Measurements from ENCODE around the gene PBX1. TPM values are rescaled to one million over a fixed set of nuclear protein-coding genes. Genes with fewer than 3 reads are reported as not detected.

The PBX1 gene
- total and polyA plus RNA-seq, 3 experiments from 2014 or later: 0.05 to 0.16 (median 0.13) TPM

DNA sequence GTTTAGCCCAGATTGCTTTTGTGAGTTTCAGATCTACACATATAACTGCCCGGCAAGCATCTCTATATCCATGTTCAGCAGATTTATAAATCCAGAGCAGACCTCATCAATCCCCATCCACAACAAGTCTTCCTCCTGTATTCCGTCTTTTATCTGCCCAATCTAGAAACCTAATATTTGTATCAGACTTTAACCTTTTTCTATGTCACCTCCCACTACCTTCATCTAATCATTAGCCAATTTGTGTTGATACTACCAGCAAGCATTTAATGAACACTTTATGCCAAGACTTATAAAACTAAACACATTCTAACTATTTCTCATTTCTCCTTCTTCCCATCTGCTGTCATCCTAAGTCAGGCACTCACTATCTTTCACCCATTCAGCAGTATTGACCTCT, 135.5 kb downstream of the PBX1 start:
- Mint-ChIP-seq H3K27ac (no peak overlapping the region), H3K4me3 (no peak overlapping the region), H3K36me3 (no peaks in the 10 kb centered on the region), H3K4me1 (no peaks in the 10 kb centered on the region), H3K9me3 (peaks cover 0 to 3% (median 0%) of the 10 kb centered on the region in 5 donors), H3K27me3 (no peaks in the 10 kb centered on the region)
- H3K4me1 ChIP-seq (ENCODE audit: insufficient read depth, low read length): no peaks in the 10 kb centered on the region
- no peak overlapping the region for H3K4me3 ChIP-seq (ENCODE audit: low read length)
- DNase-seq: no peak
- H3K27me3 ChIP-seq (ENCODE audit: insufficient read depth, low read length, poor library complexity, severe bottlenecking): no peaks in the 10 kb centered on the region
- ChIA-PET CTCF (no interaction called here), POLR2A (no interaction called here)
- H3K36me3 ChIP-seq (ENCODE audit: insufficient read depth, low read length): no peaks in the 10 kb centered on the region
- no peak overlapping the region for H3K27ac ChIP-seq (ENCODE audit: low read depth, low read length)
- no peaks in the 10 kb centered on the region for H3K9me3 ChIP-seq (ENCODE audit: low read length)

DNA sequence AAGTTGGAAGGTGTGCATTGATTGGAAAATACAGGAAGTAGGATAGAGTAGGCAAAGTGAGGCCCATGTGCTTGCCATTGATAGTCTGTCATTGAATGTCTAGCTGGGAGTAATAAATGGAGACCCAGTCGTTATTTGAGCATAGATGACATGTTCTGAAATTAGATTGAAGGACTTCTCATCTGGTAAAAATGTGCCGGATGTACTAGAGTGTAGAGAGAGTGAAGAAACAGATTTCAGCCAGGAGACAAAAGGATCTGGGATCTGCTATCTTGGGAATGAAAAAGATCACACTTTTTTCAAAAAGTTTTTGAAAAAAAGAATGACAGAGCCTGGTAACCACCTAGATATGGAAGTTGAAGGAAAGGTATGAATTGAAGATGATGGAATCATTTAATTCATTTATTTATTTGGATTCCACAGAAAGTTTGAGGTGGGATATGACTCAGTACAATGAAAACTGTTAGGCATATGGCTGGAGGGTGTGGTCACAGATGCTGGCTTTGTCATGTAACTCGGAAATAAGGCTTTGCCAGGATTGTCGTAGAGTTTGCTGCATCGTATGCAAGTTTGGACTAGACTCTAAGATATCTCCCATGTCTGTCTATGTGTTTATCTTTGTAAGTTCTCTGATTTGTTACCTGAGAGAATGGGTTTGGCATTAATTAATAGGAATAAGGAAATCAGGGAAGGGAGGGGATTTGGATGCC, 137.1 kb downstream of the PBX1 start:
- Histone ChIP-seq H3K4me1 (ENCODE audit: insufficient read depth, low read length) (no peaks in the 10 kb centered on the region), H3K36me3 (ENCODE audit: insufficient read depth, low read length) (no peaks in the 10 kb centered on the region), H3K9me3 (ENCODE audit: low read length) (no peaks in the 10 kb centered on the region), H3K27me3 (ENCODE audit: insufficient read depth, low read length, poor library complexity, severe bottlenecking) (no peaks in the 10 kb centered on the region), H3K27ac (ENCODE audit: low read depth, low read length) (no peak overlapping the region), H3K4me3 (ENCODE audit: low read length) (no peak overlapping the region)
- H3K27ac Mint-ChIP-seq: no peak overlapping the region
- CTCF ChIA-PET: no interaction called here
- no peak for DNase-seq
- no peaks in the 10 kb centered on the region for H3K4me1 Mint-ChIP-seq
- H3K4me3 Mint-ChIP-seq: no peak overlapping the region
- H3K27me3 Mint-ChIP-seq: no peaks in the 10 kb centered on the region
- no peaks in the 10 kb centered on the region for H3K36me3 Mint-ChIP-seq
- H3K9me3 Mint-ChIP-seq: peaks cover 0 to 4% (median 2%) of the 10 kb centered on the region in 5 donors
- POLR2A ChIA-PET: no interaction called here

DNA sequence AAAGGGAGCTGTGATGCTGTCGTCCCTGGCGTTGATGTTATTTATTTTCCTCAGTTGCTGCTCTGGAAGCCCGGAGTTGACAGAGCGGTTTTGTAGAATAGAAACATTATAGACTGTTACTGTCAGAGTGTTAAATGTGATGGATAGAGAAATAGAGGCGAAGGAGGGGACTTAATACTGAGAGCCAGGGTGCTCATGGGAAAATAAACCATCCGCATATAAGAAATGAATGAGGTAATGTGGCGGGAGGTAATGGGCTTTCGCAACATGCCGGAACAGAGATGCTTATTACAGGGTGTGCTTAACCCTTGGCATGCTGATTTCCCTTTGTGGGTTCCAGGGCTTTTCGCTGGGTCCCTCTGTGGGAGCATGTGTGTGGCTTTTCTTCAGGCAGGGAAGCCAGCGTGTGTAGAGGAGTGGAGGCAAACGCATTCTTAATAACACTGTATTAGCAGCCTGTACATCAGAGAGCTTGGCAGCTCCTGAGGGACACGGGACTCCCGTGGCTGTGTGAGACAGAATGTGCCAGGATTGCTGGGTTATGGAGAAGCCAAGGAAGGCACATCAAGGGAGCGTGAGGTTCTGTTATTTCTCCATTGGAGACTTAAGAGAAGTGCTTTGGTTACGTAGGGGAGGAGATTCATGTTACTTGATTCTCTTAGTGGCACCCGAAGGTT, 141.0 kb downstream of the PBX1 start:
- Mint-ChIP-seq H3K27ac (no peak overlapping the region), H3K27me3 (no peaks in the 10 kb centered on the region), H3K4me3 (no peak overlapping the region), H3K4me1 (no peaks in the 10 kb centered on the region), H3K36me3 (no peaks in the 10 kb centered on the region), H3K9me3 (peaks cover 0 to 4% (median 0%) of the 10 kb centered on the region in 5 donors)
- Histone ChIP-seq H3K4me1 (ENCODE audit: insufficient read depth, low read length) (no peaks in the 10 kb centered on the region), H3K27me3 (ENCODE audit: insufficient read depth, low read length, poor library complexity, severe bottlenecking) (no peaks in the 10 kb centered on the region), H3K27ac (ENCODE audit: low read depth, low read length) (no peak overlapping the region), H3K9me3 (ENCODE audit: low read length) (no peaks in the 10 kb centered on the region), H3K36me3 (ENCODE audit: insufficient read depth, low read length) (no peaks in the 10 kb centered on the region), H3K4me3 (ENCODE audit: low read length) (no peak overlapping the region)
- ChIA-PET CTCF (no interaction called here), POLR2A (no interaction called here)
- DNase-seq: no peak

DNA sequence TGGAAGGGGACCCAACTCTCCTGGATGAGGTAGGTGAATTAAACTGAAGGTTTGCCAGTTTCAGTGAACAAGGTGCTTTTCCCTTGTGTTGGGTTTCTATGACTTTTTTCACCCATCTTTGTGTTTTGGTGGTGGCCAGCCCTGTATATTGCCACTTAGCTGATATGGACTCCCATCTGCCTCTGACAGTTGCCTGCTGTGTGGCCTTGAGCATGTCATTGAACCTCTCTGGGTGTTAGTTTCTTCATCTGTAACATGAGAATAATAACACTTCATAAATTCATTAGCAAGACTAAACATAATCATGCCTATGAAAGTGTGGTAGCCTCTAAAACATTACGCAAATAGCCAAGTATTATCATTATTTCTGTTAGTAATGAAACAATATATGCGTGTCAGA, 141.7 kb downstream of the PBX1 start:
- Mint-ChIP-seq H3K4me1 (no peaks in the 10 kb centered on the region), H3K4me3 (no peak overlapping the region), H3K9me3 (peaks cover 0 to 4% (median 0%) of the 10 kb centered on the region in 5 donors), H3K36me3 (no peaks in the 10 kb centered on the region), H3K27me3 (no peaks in the 10 kb centered on the region), H3K27ac (no peak overlapping the region)
- DNase-seq: no peak
- ChIA-PET CTCF (no interaction called here), POLR2A (no interaction called here)
- Histone ChIP-seq H3K4me3 (ENCODE audit: low read length) (no peak overlapping the region), H3K27ac (ENCODE audit: low read depth, low read length) (no peak overlapping the region), H3K27me3 (ENCODE audit: insufficient read depth, low read length, poor library complexity, severe bottlenecking) (no peaks in the 10 kb centered on the region), H3K36me3 (ENCODE audit: insufficient read depth, low read length) (no peaks in the 10 kb centered on the region), H3K9me3 (ENCODE audit: low read length) (no peaks in the 10 kb centered on the region), H3K4me1 (ENCODE audit: insufficient read depth, low read length) (no peaks in the 10 kb centered on the region)

DNA sequence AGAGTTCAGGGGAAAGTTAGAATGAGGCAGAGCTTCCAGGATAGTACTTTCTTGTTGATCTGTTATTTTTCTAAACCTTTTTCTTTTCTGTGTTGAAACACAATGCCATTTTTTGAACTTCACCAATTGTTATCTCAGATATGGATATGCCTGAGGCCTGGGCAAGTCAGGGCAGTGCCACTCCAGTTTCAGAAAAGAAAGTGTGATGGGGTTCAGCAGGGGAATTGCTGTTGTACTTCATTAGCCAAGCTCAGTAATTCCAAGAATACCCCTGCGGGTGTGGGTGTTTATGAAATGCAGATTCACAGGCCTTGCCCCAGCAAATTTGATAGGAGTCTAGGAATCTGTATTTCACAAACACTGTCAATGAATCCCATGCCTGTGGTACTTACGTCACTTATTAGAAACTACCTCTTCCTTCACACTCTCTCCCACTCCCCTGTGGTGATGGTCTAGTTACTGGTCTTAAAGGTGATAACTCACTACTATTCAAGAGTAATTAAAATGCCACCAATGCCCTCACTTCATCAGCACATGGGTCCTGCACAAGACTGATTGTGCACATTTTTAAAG, 142.3 kb downstream of the PBX1 start:
- ChIA-PET POLR2A (no interaction called here), CTCF (no interaction called here)
- Histone ChIP-seq H3K27me3 (ENCODE audit: insufficient read depth, low read length, poor library complexity, severe bottlenecking) (no peaks in the 10 kb centered on the region), H3K4me3 (ENCODE audit: low read length) (no peak overlapping the region), H3K9me3 (ENCODE audit: low read length) (no peaks in the 10 kb centered on the region), H3K36me3 (ENCODE audit: insufficient read depth, low read length) (no peaks in the 10 kb centered on the region), H3K4me1 (ENCODE audit: insufficient read depth, low read length) (no peaks in the 10 kb centered on the region), H3K27ac (ENCODE audit: low read depth, low read length) (no peak overlapping the region)
- no peaks in the 10 kb centered on the region for H3K36me3 Mint-ChIP-seq
- no peak overlapping the region for H3K4me3 Mint-ChIP-seq
- H3K27ac Mint-ChIP-seq: no peak overlapping the region
- peaks cover 0 to 4% (median 0%) of the 10 kb centered on the region in 5 donors for H3K9me3 Mint-ChIP-seq
- no peaks in the 10 kb centered on the region for H3K4me1 Mint-ChIP-seq
- DNase-seq: no peak
- no peaks in the 10 kb centered on the region for H3K27me3 Mint-ChIP-seq

DNA sequence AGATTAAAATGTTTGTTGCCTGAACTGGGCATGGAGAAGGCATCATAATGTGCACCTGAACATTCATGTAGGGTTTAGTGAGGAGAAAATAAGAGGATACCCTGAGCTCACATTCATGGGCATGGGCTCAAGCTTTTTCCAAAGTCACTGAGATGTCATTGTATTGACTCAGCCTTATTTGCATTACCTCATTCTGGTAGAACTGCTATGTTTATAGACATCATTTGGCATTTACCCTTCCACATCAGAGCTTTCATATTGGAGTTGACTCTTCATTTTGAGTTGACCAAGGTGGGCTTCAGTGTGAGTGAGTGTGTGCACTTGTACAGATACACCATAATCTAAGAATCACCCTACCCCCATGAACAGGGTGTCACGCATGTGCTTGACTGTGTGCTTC, 143.2 kb downstream of the PBX1 start:
- H3K27me3 ChIP-seq (ENCODE audit: insufficient read depth, low read length, poor library complexity, severe bottlenecking): no peaks in the 10 kb centered on the region
- H3K36me3 ChIP-seq (ENCODE audit: insufficient read depth, low read length): no peaks in the 10 kb centered on the region
- no peaks in the 10 kb centered on the region for H3K27me3 Mint-ChIP-seq
- H3K4me1 Mint-ChIP-seq: no peaks in the 10 kb centered on the region
- no peak overlapping the region for H3K27ac Mint-ChIP-seq
- no peak overlapping the region for H3K4me3 Mint-ChIP-seq
- no peaks in the 10 kb centered on the region for H3K4me1 ChIP-seq (ENCODE audit: insufficient read depth, low read length)
- H3K9me3 Mint-ChIP-seq: peaks cover 0 to 4% (median 0%) of the 10 kb centered on the region in 5 donors
- POLR2A ChIA-PET: no interaction called here
- DNase-seq: no peak
- no peaks in the 10 kb centered on the region for H3K9me3 ChIP-seq (ENCODE audit: low read length)
- no peaks in the 10 kb centered on the region for H3K36me3 Mint-ChIP-seq
- CTCF ChIA-PET: no interaction called here
- H3K4me3 ChIP-seq (ENCODE audit: low read length): no peak overlapping the region
- no peak overlapping the region for H3K27ac ChIP-seq (ENCODE audit: low read depth, low read length)

DNA sequence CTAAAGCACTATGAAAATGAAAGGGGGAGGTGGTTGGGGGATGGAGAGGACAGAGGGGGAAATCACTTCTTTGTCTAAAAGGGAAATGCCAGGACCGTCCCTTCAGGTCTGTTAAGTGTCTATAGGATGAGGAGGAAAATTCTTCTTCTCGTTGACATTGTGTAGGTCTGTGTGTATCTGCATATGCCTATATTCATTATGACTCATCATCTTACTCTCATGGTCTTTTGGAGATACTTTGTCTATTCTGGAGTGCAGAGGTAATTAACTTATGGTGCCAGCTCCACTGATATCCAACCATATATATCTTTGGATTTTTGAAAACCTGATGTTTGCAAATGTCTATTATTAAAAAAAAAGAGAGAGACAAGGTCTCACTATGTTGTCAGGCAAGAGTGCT, 143.7 kb downstream of the PBX1 start:
- Mint-ChIP-seq H3K36me3 (no peaks in the 10 kb centered on the region), H3K27ac (no peak overlapping the region), H3K4me3 (no peak overlapping the region), H3K27me3 (peaks cover 0 to 1% of the 10 kb centered on the region in 2 donors), H3K4me1 (no peaks in the 10 kb centered on the region), H3K9me3 (peaks cover 0 to 4% (median 0%) of the 10 kb centered on the region in 5 donors)
- DNase-seq: no peak
- Histone ChIP-seq H3K27me3 (ENCODE audit: insufficient read depth, low read length, poor library complexity, severe bottlenecking) (no peaks in the 10 kb centered on the region), H3K4me1 (ENCODE audit: insufficient read depth, low read length) (no peaks in the 10 kb centered on the region), H3K9me3 (ENCODE audit: low read length) (no peaks in the 10 kb centered on the region), H3K27ac (ENCODE audit: low read depth, low read length) (no peak overlapping the region), H3K36me3 (ENCODE audit: insufficient read depth, low read length) (no peaks in the 10 kb centered on the region), H3K4me3 (ENCODE audit: low read length) (no peak overlapping the region)
- ChIA-PET POLR2A (no interaction called here), CTCF (no interaction called here)

DNA sequence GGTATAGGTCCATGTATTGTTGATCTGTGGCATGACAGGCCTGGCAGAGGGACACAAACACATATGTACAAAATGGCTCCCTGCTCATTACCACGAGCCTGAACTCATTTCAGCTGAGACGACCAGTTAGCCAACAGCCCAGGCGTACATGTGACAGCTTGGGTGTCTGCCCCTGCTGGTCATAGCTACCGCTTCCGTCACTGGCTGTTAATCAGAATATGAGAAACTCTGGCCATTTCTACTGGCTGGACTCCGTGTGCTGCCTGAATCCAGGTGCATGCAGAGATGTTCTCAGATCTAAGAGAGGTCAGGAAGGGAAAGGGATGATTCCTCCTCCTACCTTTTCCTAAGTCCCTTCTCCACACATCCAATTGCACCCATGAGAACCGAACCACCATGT, 144.5 kb downstream of the PBX1 start:
- POLR2A ChIA-PET: no interaction called here
- H3K4me3 ChIP-seq (ENCODE audit: low read length): no peak overlapping the region
- Mint-ChIP-seq H3K36me3 (no peaks in the 10 kb centered on the region), H3K4me3 (no peak overlapping the region), H3K27me3 (peaks cover 0 to 1% of the 10 kb centered on the region in 2 donors), H3K9me3 (peaks cover 0 to 4% (median 0%) of the 10 kb centered on the region in 5 donors), H3K27ac (no peak overlapping the region), H3K4me1 (no peaks in the 10 kb centered on the region)
- no peaks in the 10 kb centered on the region for H3K36me3 ChIP-seq (ENCODE audit: insufficient read depth, low read length)
- H3K9me3 ChIP-seq (ENCODE audit: low read length): no peaks in the 10 kb centered on the region
- H3K27ac ChIP-seq (ENCODE audit: low read depth, low read length): no peak overlapping the region
- no peak for DNase-seq
- no peaks in the 10 kb centered on the region for H3K4me1 ChIP-seq (ENCODE audit: insufficient read depth, low read length)
- CTCF ChIA-PET: no interaction called here
- H3K27me3 ChIP-seq (ENCODE audit: insufficient read depth, low read length, poor library complexity, severe bottlenecking): no peaks in the 10 kb centered on the region

All from CD8-positive, alpha-beta memory T cell (primary cell).